Right ventricle myocardium inferior (tissue), 1 donor: ENCODE data around the gene S100PBP. TPM values are rescaled to one million over a fixed set of nuclear protein-coding genes. Genes with fewer than 3 reads are reported as not detected.
"Not testable (repeated sequence)": the region's sequence is repeated elsewhere in the genome, so short reads cannot be mapped to it uniquely, and the experiment has no call there.

Source experiments
- ATAC-seq: fragments of 200-7000 bp; cut with Tn5 transposase; one replicate; pipeline ENCODE4 v1.9.1; 2020; ENCODE audit warnings: mild to moderate bottlenecking, moderate library complexity
- DNase-seq: peaks from one replicate; pipeline ENCODE4 v3.0.0; 2021; ENCODE audit errors: missing footprints
- intact Hi-C: fragments of 100-400 bp; cut with DNase I; formaldehyde crosslinking; loops from one replicate; pipeline ENCODE4 v1.11.0; 2022
- total RNA-seq: library from RNA; stranded (reverse); fragmentation: NEBNext Ultra II Directional; extraction: Animal tissue kit (Norgen Biotek cat#: 25700); gene quantifications from one replicate; pipeline ENCODE4 v1.2.1, GENCODE V29; 2021
- donor health status: DM: no; HTN: yes; CAD: no; lungs with severe emphysema.

Gene S100PBP
- total RNA-seq, 1 donor from 2014 or later = 11.7 TPM

DNA sequence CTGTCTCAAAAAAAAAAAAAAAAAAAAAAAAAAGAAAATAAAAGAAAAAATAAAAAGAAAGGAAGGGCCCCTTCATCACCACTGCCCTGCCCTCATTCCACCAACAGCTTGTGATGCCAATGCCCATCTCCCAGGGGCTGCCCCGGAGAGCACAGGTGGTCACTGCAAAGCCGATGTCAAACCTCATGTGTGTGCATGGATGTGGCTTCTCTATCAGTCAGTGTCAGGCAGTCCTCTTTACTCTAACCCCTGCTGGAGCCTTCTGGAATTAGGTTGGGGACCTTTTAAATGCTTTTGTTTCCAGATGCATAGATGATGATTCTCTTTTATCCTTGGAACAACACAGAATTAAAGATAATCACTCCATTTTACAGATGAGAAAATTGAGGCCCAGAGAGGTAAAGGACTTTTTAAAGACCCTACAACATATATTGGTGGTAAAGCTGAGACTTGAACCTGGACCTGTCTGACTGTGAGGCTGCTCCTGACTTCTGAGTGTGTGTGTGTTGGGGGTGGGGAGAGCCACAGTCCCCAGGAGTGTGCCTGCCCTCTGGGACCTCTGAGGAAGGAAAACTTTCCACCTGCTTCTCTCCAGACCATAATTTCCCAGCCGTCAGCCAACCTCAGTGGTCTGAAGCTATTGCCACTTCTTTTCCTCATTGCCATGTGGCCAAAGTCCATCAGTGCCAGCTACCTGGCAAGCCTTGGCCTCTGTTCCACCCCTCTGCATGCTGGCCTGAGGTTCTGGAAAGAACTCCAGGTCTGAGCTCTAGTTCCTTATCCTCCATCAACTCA is 86.7 kb downstream of the S100PBP start:
- ATAC-seq = no peak
- intact Hi-C loops = no loop called here
- no peak for DNase-seq

- intact Hi-C loops = no loop called here
- ATAC-seq (no peak), DNase-seq (no peak)
These were observed 87.3 kb downstream of the S100PBP start for GRCh38 chr1:32904797-32905196.

- DNase-seq, ATAC-seq, intact Hi-C loops: not testable (repeated sequence)
These were observed 88.1 kb downstream of the S100PBP start for GRCh38 chr1:32905588-32905987.

DNA sequence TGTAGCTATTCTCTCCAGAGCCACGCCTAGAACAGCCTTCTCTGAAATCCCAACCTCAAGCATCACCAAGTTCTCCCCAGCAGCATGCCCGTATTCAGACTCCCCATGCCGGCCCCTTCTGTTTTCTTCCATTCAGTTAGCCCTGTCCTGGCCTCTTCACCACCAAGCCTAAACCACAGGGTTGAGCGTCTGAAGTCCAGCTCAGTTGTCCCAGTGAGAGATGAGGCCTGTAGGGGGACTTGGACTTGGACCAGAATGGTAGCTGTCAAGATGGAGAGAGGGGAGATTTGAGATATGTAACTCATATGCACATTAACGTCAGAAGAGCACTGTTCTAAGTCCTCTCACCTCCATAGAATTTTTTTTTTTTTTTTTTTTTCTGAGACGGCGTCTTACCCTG is 89.2 kb downstream of the S100PBP start:
- no peak for DNase-seq
- intact Hi-C loops = no loop called here
- no peak for ATAC-seq

GRCh38 chr1:32907435-32907834 is 90.0 kb downstream of the S100PBP start:
- intact Hi-C loops = no loop called here
- DNase-seq (no peak), ATAC-seq (no peak)

Other genes starting within 250 kb of the S100PBP start
- 36.4 TPM for gene ZBTB8OS, start 167.1 kb upstream of the S100PBP start, total RNA-seq
- 102 TPM for gene RBBP4, start 166.4 kb upstream of the S100PBP start, total RNA-seq
- gene SYNC, start 114.9 kb upstream of the S100PBP start, total RNA-seq = 24.7 TPM
- gene YARS1, start 295 bp upstream of the S100PBP start, total RNA-seq = 29.8 TPM
- gene FNDC5, start 53.3 kb downstream of the S100PBP start, total RNA-seq = 139 TPM
- gene HPCA, start 68.8 kb downstream of the S100PBP start, total RNA-seq = not detected
- gene TMEM54, start 83.7 kb downstream of the S100PBP start, total RNA-seq = 10.9 TPM
- 15.5 TPM for gene RNF19B, start 147.2 kb downstream of the S100PBP start, total RNA-seq
- gene AK2, start 219.2 kb downstream of the S100PBP start, total RNA-seq = 129 TPM